IPS-18c (cell line): ENCODE results near the gene TSPAN18.

ENCODE experiments used
- H3K4me3 ChIP-seq: 2 replicates; pipeline ENCODE4 v1.7.0; 2013; ENCODE audit warnings: low read depth, mild to moderate bottlenecking, low read length, moderate library complexity; ENCODE audit not compliant: insufficient read depth
- H3K9me3 ChIP-seq: one replicate; pipeline ENCODE4 v1.6.1; 2013; ENCODE audit warnings: mild to moderate bottlenecking, low read length, moderate library complexity; ENCODE audit not compliant: control insufficient read depth, insufficient read depth

Gene TSPAN18

DNA sequence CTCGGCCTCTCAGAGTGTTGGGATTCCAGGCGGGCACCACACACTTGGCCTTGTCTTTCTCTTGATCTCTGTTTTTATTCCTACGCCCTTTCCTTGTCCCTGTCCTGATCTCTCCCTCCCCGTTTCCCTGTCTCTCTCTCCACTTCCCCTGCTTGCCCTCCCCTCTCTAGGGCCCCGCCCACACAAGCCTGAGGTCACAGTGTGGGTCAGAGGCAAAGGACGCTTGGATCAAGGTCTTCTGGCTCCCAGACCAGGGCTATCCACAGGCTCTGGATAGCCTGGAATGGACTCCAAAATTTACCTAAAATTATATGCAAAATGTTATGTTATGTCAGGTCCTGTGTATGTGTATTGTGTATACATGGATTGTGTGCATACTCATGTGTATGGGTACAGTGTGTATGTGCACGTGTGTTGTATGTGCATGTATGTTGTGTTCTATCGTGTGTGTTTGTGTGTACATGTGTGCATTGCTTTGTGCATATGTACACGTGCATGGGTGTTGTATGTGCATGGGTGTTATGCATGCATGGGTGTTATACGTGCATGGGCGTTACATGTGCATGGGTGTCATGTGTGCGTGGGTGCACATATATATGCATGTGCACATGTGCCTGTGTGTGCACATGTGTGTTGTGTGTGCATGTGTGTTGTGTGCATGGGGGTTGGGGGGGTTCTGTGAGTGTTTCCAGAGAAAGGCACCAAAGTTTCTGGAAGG, 185.7 kb downstream of the TSPAN18 start:
- Histone ChIP-seq H3K4me3 (no peak overlapping the region), H3K9me3 (no peaks in the 10 kb centered on the region)

DNA sequence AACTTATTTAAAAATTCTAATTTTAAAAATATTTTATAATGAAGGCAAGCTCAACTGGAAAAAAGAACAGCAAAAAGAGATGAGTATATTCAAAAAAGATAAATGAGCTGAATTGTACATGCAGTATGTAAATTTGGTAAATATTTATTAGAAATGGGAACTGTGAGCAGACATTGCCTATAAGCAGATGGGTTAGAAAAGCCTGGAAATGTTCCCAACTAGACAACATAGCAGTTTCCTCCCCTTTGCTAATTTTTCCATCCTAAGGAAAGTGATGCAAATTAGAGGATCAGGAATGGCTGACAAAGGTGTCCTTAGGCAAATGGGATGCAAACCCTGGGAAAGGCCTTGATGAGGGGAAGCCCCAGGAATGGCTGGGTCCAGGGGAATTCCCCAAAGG, 186.7 kb downstream of the TSPAN18 start:
- Histone ChIP-seq H3K9me3 (no peaks in the 10 kb centered on the region), H3K4me3 (no peak overlapping the region)

- Histone ChIP-seq H3K9me3 (no peaks in the 10 kb centered on the region), H3K4me3 (no peak overlapping the region)
These were observed 187.3 kb downstream of the TSPAN18 start for GRCh38 chr11:44914105-44914504.

- no peak overlapping the region for H3K4me3 ChIP-seq
- no peaks in the 10 kb centered on the region for H3K9me3 ChIP-seq
These were observed 188.2 kb downstream of the TSPAN18 start for GRCh38 chr11:44915004-44915403.

DNA sequence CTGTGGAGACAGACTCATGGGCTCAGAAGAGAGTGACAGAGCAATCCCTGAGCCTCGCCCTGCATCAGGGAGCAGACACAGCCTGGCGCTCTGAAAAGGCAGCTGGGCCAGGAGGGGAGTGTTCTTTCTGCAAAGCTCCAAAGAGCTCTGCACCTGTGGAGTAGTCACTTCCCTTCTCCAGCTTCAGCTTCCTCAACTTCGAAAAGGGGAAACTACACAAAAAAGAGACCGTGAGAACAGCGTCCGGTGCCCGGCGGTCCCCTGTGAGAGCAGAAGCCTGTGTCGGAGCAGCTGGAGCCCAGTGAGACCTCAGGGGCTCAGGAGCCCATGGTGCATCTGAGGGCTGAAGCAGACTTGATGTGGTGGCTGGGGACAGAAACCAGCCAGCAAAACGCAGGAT, 188.9 kb downstream of the TSPAN18 start:
- Histone ChIP-seq H3K4me3 (no peak overlapping the region), H3K9me3 (no peaks in the 10 kb centered on the region)

DNA sequence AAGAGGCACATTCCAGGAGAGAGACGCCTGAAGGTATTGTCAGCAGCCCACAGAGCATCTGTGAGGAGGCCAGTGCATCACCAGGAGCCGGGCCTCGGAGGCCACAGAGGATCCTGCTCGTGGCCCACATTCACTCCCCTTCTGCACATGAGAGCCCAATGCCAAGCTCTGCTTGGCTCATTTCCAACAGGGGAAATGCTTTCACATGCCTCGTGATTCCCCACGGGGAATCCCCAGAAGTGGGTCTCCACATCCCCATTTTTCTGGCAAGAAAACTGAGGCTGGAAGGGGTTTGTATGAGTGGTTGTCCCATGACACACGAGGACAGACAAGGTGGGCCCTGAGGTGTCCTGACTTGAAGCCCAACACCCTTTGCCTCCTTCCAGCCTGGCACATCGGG, 189.6 kb downstream of the TSPAN18 start:
- H3K4me3 ChIP-seq: no peak overlapping the region
- no peaks in the 10 kb centered on the region for H3K9me3 ChIP-seq

DNA sequence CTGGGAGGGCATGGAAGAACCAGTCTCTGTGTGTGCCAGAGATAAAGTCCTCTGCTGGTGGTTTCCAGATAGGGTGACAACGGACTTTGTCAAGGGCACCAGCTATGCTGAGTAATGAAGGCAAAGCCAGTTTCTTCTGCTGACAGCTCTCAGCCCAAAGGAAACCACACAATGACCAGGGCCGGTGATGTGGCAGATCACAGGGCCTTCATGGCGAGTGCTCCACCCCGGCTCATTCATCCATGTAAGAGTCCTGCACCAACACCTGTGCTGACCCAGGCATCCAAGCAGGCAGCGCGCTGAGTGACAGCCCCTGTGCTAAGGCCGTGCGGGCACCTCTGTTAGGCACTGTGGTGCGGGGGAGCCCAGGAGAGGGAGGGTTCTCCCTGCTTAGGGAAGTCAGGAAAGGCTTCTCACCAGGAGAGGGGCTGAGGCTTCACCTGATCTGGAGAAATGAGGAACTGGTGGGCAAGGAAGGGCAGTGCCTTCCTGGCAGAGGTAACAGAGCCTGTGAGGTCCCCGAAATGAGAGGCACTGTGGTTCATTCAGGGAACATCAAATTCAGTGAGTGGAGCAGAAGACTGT, 190.1 kb downstream of the TSPAN18 start:
- no peaks in the 10 kb centered on the region for H3K9me3 ChIP-seq
- H3K4me3 ChIP-seq: no peak overlapping the region

DNA sequence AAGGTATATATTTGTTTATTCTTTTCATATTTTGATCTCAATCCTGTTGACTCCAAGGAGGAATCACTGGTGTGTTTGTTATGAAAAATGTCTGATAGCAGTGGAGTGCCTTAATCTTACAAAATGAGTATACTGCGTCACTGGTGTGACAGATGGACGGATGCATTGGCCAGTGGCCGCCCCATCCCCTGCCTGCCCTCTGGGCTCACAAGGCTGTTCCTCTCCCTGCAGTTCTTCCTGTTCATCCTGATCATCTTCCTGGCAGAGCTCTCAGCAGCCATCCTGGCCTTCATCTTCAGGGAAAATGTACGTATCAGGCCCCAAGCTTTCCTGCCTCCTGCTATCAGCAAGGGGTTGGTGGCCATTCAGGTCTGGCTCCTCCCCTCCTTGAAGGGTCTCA, 191.0 kb downstream of the TSPAN18 start:
- Histone ChIP-seq H3K9me3 (no peaks in the 10 kb centered on the region), H3K4me3 (no peak overlapping the region)

DNA sequence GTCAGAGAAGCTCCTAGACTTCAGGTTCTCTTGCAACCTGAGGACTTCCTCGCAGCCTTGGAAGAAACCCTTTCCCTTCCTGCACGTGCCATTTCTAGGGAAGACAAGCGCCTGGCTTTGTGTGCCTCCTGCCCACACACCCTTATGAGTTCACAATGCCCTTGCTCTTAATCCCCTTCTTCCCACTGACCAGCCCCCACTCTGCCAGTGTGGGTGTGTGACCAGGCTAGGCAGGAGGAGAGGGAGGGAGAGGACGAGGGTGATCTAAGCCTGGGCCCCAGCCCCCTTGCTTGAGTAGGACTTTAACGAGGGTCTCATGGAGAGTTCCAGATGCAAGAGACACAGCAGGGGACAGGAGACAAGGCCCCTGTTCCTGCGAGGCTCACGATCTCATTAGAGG, 193.7 kb downstream of the TSPAN18 start:
- H3K9me3 ChIP-seq: no peaks in the 10 kb centered on the region
- H3K4me3 ChIP-seq: no peak overlapping the region

DNA sequence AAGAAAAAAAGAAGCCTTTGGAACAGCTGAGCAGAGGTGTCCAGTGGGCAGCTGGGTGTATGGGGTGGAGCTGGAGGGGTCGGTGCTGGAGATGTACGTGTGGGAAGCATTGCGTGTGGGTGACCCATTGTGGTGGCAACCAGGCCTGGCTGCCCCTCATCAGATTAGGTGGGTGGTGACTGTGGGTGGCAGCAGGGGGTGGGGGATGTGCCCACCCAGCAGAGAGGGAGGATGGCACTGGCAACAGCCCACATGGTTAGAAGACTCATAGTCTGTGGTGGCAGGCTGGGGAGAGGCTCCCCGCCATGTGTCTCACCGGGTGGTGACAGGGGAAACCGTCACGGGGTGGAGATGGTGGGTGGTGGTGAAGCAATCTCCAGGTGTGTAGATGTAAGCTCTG, 196.4 kb downstream of the TSPAN18 start:
- H3K9me3 ChIP-seq: no peaks in the 10 kb centered on the region
- no peak overlapping the region for H3K4me3 ChIP-seq

DNA sequence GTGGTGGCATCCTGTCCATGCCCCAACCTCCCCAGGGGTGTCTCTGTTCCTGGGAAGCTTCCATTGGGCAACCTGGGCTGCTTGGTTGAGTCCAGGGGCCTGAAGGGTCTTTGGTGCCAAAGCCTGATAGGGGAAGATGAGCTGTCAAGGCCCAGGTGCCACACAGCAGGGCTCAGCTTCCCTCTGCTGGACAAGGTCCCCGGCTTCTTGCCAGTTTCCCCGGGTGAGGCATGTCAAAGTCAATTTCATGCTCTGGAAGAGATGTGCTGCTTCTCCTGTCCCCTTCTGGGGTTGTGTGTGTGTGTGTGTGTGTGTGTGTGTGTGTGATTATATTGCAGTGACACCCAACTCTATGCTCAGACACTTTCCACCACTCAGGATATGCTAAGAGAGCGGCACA, 197.0 kb downstream of the TSPAN18 start:
- Histone ChIP-seq H3K9me3 (no peaks in the 10 kb centered on the region), H3K4me3 (no peak overlapping the region)

GRCh38 chr11:44926036-44926435, 199.3 kb downstream of the TSPAN18 start:
- no peaks in the 10 kb centered on the region for H3K9me3 ChIP-seq
- H3K4me3 ChIP-seq: no peak overlapping the region

DNA sequence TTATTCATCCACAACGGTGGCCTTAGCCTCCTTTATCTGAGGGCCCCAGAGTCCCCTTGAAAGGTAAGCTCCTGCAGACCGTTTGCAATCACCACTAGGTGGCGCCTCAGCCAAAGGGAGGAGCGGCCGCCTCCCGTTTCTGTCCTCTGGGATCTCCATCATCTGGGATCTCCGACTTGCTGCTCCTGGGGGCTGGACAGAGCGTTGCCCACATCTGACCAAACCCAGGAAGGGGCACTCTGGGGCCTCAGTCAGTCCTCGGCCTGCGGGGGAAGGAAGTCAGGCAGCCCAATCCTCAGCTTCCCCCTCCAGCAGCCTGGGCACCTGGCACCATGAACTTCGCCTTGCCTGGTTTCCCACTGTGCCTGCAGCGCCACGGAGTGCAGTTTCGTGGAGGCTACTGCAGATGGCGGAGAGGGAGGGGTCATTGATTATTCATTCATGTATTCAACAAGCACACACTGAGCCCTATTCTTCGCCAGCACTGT, 200.5 kb downstream of the TSPAN18 start:
- Histone ChIP-seq H3K9me3 (no peaks in the 10 kb centered on the region), H3K4me3 (no peak overlapping the region)

GRCh38 chr11:44928144-44928543, 201.4 kb downstream of the TSPAN18 start:
- no peak overlapping the region for H3K4me3 ChIP-seq
- H3K9me3 ChIP-seq: no peaks in the 10 kb centered on the region

- H3K4me3 ChIP-seq: no peak overlapping the region
- H3K9me3 ChIP-seq: no peaks in the 10 kb centered on the region
These were observed 202.1 kb downstream of the TSPAN18 start for GRCh38 chr11:44928816-44929215.

GRCh38 chr11:44930588-44931302, 204.0 kb downstream of the TSPAN18 start:
- H3K4me3 ChIP-seq: no peak overlapping the region
- no peaks in the 10 kb centered on the region for H3K9me3 ChIP-seq

DNA sequence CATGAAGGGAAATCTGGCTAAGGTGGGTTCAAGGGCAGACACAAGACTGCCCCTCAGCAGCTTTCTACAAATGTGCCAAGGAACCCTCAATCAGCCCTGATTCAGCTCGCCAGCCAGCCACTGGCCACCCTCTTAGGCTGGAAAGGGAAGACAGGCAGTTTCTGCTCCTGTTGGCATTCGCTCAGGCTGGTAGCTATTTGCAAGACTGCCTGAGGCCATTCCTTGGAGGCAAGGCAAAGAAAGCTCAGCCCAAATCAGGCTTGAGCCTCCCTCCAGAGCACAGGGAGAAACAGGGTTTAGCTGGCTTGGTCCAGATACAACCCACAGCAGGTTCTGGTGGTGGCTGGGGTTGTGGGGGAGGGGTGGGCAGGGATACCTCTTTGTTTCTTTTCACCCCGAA, 204.7 kb downstream of the TSPAN18 start:
- H3K9me3 ChIP-seq: no peaks in the 10 kb centered on the region
- no peak overlapping the region for H3K4me3 ChIP-seq

DNA sequence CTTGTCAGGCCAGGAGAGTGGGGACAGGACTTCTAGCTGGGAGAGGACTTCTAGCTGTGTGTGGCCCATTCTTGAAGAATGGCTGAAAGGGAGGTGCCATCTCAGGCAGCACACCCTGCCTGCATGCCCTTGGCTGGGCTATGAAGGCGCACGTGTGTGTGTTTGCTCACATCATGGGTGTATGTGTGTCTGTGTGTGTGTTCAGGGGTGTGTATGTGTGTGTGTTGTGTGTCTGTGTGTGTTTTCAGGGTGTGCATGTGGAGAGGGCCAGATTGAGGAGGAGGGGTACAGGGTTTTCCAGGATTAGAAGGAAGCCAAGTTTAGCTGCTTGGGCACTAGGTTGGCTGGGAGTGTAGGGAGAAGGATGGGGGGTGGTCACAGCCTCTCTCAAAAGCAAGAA, 207.3 kb downstream of the TSPAN18 start:
- no peaks in the 10 kb centered on the region for H3K9me3 ChIP-seq
- no peak overlapping the region for H3K4me3 ChIP-seq
